Tibial nerve (tissue), 4 donors: ENCODE measurements around the gene INPP4A. TPM values are rescaled to one million over a fixed set of nuclear protein-coding genes. Genes with fewer than 3 reads are reported as not detected.

Experiments
- DNase-seq, 2 donors: peaks; one replicate each; pipeline ENCODE4 v3.0.0-alpha.2; 2019; ENCODE audit warnings: low spot score in 2 of 2
- H3K27ac ChIP-seq, 4 donors: fragments of 200-600 bp; sonication (generic) in 3 of 4; one replicate each; pipeline ENCODE4 v1.5.1; 2017 to 2019; ENCODE audit warnings: mild to moderate bottlenecking in 1 of 4
- H3K27me3 ChIP-seq, 2 donors: fragments of 200-600 bp; sonication (generic) in 1 of 2; one replicate each; pipeline versions ENCODE4 v1.5.1 to v1.6.0; 2017 to 2019
- H3K36me3 ChIP-seq, 3 donors: fragments of 200-600 bp; sonication (generic); one replicate each; pipeline ENCODE4 v1.5.1; 2018 to 2019
- H3K4me1 ChIP-seq, 4 donors: fragments of 200-600 bp; sonication (generic) in 3 of 4; one replicate each; pipeline ENCODE4 v1.5.1; 2017 to 2019
- H3K4me3 ChIP-seq, 4 donors: fragments of 200-600 bp; sonication (generic) in 3 of 4; one replicate each; pipeline ENCODE4 v1.5.1; 2017 to 2019; ENCODE audit warnings: mild to moderate bottlenecking in 1 of 4, moderate library complexity in 1 of 4
- H3K9me3 ChIP-seq, 4 donors: fragments of 200-600 bp; sonication (generic) in 3 of 4; one replicate each; pipeline ENCODE4 v1.5.1; 2017 to 2019
- CTCF ChIP-seq, 5 experiments: fragments of 200-600 bp in 3 of 5; fragments of 450-650 bp in 2 of 5; sonication (generic) in 3 of 5; IDR thresholded peaks; one replicate each; pipeline ENCODE4 v1.5.1; 2016 to 2019; ENCODE audit warnings: antibody characterized with exemption in 5 of 5, mild to moderate bottlenecking in 3 of 5, moderate library complexity in 2 of 5
- EP300 ChIP-seq, 2 donors: sonication (generic); formaldehyde crosslinking; IDR thresholded peaks; one replicate each; pipeline ENCODE4 v1.6.1; 2017; ENCODE audit warnings: antibody characterized with exemption in 2 of 2, mild to moderate bottlenecking in 1 of 2
- POLR2A ChIP-seq, 2 donors: fragments of 450-650 bp; IDR thresholded peaks; one replicate each; pipeline ENCODE4 v1.6.1; 2017; ENCODE audit warnings: antibody characterized with exemption in 2 of 2, mild to moderate bottlenecking in 2 of 2, moderate library complexity in 2 of 2
- WGBS, 2 donors: methylation state at CpG; one replicate each; pipeline ENCODE4 v1.1.5; 2018; 5-methylcytosine and 5-hydroxymethylcytosine counted together
- total RNA-seq, 4 donors: library from RNA; depleted of rRNA; stranded (reverse); fragments of >200 nt; gene quantifications; one replicate each; pipeline ENCODE4 v1.1.0, GENCODE V29; 2016

INPP4A gene
- total RNA-seq, 4 donors from 2014 or later: 23.7 to 45.0 (median 30.9) TPM

GRCh38 chr2:98472132-98472650, 27.5 kb downstream of the INPP4A start:
- WGBS, 2 donors: 83 to 95% methylated on average over 4 to 5 of the region's 5 CpGs
- no peak for DNase-seq
- peaks cover 0 to 9% (median 2%) of the 10 kb centered on the region in 4 donors for H3K4me1 ChIP-seq

GRCh38 chr2:98472961-98473746, 28.5 kb downstream of the INPP4A start:
- Histone ChIP-seq H3K27ac (no peak overlapping the region), H3K27me3 (no peaks in the 10 kb centered on the region), H3K9me3 (no peaks in the 10 kb centered on the region), H3K4me1 (peaks cover 0 to 9% (median 2%) of the 10 kb centered on the region in 4 donors), H3K36me3 (no peaks in the 10 kb centered on the region), H3K4me3 (no peak overlapping the region)
- TF ChIP-seq POLR2A (IDR thresholded peaks at IDR 0.05) (no peak), EP300 (IDR thresholded peaks at IDR 0.05) (no peak), CTCF (IDR thresholded peaks at IDR 0.05) (no peak)
- DNase-seq: no peak
- 86% methylated on average over 9 of the region's 9 CpGs for WGBS, 2 donors

More at GRCh38 chr2:98472132-98472650, 27.5 kb downstream of the INPP4A start:
- no peak for TF ChIP-seq EP300 (IDR thresholded peaks at IDR 0.05)
- TF ChIP-seq POLR2A (IDR thresholded peaks at IDR 0.05): no peak
- TF ChIP-seq CTCF (IDR thresholded peaks at IDR 0.05): no peak
- no peaks in the 10 kb centered on the region for H3K27me3 ChIP-seq
- H3K4me3 ChIP-seq: no peak overlapping the region
- H3K36me3 ChIP-seq: no peaks in the 10 kb centered on the region
- H3K9me3 ChIP-seq: no peaks in the 10 kb centered on the region
- no peak overlapping the region for H3K27ac ChIP-seq

- Histone ChIP-seq H3K27ac (no peak overlapping the region), H3K4me3 (no peak overlapping the region), H3K9me3 (no peaks in the 10 kb centered on the region), H3K27me3 (no peaks in the 10 kb centered on the region), H3K36me3 (no peaks in the 10 kb centered on the region), H3K4me1 (peaks cover 0 to 11% (median 4%) of the 10 kb centered on the region in 4 donors)
- TF ChIP-seq CTCF (IDR thresholded peaks at IDR 0.05) (no peak), EP300 (IDR thresholded peaks at IDR 0.05) (no peak)
- DNase-seq: no peak
- 74 to 82% methylated on average over 10 of the region's 10 CpGs for WGBS, 2 donors
These were observed 29.5 kb downstream of the INPP4A start for GRCh38 chr2:98473995-98474780.

GRCh38 chr2:98474979-98475632, 30.4 kb downstream of the INPP4A start:
- DNase-seq: no peak
- TF ChIP-seq EP300 (IDR thresholded peaks at IDR 0.05) (no peak), POLR2A (IDR thresholded peaks at IDR 0.05) (no peak), CTCF (IDR thresholded peaks at IDR 0.05) (no peak)
- H3K4me1 ChIP-seq: peaks cover 0 to 20% (median 13%) of the 10 kb centered on the region in 4 donors

More at GRCh38 chr2:98474979-98475632, 30.4 kb downstream of the INPP4A start:
- H3K27me3 ChIP-seq: no peaks in the 10 kb centered on the region
- no peak overlapping the region for H3K4me3 ChIP-seq
- 72 to 85% methylated on average over 5 of the region's 5 CpGs for WGBS, 2 donors
- H3K36me3 ChIP-seq: no peaks in the 10 kb centered on the region
- no peak overlapping the region for H3K27ac ChIP-seq
- H3K9me3 ChIP-seq: no peaks in the 10 kb centered on the region
